GM18505 (cell line): ENCODE data around the gene ATXN1.

ENCODE experiments used
- ATAC-seq: cut with Tn5 transposase; IDR thresholded peaks from one replicate; pipeline ENCODE4 v1.9.1; 2021; ENCODE audit not compliant: unreplicated experiment
- POLR2A ChIP-seq: IDR thresholded peaks from 4 replicates; pipeline ENCODE4 v1.6.1; 2011; ENCODE audit warnings: borderline replicate concordance; ENCODE audit not compliant: insufficient read depth, insufficient read length; ENCODE audit errors: extremely low read depth

The ATXN1 gene

DNA sequence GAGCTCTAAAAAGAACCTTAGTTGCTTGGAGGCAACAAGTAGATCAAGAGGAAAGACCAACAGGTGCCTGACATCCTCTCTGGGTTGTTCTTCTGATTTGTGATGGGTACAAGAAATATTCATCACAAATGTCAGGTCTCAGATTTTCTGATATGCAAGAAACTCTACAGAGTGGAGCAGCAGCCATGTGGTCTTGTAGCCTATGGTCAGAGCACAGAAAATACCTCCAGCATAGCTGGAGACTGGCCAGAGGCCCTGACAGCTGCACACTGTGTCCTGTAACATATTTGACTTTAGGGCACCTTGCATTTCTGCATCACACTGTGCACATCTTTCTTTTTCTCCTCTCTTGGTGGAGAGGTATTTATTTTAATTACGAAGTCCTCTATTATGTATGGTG, 406.6 kb downstream of the ATXN1 start:
- no peak for ATAC-seq
- no peak for TF ChIP-seq POLR2A

DNA sequence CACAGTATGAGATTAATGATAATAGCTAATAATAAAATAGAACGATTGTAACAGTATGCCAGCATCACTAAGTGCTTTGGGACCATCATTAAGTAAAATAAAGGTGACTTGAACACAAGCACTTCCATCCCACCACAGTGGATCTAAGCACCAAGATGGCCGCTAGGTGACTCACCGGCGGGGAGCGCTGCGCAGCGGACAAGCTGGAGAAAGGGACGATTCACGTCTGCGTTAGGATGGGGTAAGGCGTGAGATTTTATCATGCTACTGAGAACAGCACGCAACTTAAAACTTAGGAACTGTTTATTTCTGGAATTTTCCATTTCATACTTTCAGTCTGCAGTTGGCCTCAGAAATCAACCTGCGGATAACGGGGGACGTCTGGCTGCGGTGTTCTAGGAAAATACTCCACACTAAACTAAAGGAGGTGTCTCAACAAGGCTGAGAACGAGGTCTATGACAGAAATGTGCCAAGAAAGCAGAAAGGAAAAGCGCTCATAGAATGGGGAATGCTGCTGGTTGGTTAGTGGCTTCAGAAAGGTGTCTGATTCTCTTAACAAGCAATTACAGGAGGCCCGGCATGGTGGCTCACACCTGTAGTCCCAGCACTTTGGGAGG, 408.3 kb downstream of the ATXN1 start:
- no peak for TF ChIP-seq POLR2A
- ATAC-seq: no peak

DNA sequence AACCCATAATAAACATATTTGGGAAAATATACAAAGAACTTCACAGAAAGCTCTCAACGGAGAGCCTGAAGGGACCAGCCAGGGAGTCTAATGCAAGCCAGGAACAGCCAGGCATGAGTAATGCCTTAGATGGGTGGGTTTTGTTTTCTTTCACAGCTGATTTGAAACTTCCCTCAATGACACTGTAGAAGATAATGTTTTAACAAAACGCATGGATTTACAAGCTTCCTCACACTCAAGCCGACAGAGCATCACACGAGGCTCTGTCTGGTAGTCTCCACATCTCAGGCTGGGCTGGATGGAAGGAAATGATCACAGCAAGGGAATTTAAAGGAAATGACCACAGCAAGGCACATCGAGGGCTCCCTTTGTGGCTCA, 409.0 kb downstream of the ATXN1 start:
- ATAC-seq: no peak
- TF ChIP-seq POLR2A: no peak

DNA sequence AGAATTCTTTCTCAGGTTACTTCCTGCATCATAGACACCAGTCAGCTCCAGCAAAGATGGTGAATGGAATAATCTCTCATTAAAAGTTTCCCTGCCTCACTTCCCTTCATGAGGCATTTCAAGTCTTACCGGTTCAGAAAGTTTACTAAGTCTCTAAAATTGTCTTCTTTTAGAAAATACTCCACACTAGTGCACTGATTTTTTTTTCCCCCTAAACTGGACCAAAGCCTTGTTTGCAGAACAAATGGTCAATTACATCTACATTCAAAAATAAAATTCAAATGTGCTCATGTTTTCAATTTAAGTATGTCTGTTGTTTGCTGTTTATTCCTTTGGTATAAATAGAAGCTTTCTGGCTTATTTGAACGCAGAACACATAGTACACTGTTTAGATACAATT, 411.7 kb downstream of the ATXN1 start:
- no peak for TF ChIP-seq POLR2A
- no peak for ATAC-seq

DNA sequence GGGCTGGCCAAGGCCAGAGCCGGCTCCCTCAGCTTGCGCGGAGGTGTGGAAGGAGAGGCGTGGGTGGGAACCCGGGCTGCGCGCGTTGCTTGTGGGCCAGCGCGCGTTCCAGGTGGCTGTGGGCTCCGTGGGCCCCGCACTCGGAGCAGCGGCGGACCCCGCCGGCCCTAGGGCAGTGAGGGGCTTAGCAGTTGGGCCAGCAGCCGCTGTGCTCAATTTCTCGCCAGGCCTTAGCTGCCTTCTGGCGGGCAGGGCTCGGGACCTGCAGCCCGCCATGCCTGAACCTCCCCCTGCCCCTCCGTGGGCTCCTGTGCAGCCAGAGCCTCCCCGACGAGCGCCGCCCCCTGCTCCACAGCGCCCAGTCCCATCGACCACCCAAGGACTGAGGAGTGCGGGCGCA, 414.4 kb downstream of the ATXN1 start:
- TF ChIP-seq POLR2A: no peak
- no peak for ATAC-seq

DNA sequence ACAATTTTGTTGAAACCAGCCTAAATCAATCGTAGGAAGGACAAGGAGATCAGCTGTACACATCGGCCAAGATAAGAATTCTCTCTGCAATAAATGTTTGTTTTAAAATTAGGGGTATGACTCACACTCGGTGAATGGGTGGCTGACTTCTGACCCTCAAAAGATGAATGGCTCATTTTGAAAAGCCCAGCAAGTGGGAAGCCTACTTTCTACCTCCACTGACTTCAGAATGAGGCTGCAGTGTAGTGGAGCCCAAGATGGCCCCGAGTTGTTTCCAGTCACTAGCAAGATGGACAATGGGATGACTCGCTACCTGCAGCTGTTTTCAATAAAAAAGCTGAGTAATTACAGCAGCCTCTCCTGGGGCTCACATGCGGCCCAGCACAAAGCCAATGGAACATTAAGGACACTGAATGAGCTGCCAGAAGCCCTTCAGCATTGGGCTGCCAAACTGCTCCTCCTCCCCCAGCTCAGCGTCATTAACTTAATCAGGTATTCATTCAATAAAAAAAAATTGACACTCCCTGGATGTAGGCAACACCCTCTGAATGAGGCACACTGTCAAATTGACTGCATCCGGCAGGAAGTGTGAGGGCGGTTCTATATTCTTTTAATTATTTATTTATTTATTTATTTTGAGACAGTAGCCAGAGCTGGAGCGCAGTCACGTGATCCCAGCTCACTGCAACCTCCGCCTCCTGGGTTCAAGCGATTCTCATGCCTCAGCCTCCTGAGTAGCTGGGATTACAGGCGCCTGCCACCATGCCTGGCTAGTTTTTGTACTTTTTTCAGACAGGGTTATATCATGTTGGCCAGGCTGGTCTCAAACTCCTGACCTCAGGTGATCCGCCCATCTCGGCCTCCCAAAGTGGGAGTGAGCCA, 415.6 kb downstream of the ATXN1 start:
- no peak for ATAC-seq
- no peak for TF ChIP-seq POLR2A

DNA sequence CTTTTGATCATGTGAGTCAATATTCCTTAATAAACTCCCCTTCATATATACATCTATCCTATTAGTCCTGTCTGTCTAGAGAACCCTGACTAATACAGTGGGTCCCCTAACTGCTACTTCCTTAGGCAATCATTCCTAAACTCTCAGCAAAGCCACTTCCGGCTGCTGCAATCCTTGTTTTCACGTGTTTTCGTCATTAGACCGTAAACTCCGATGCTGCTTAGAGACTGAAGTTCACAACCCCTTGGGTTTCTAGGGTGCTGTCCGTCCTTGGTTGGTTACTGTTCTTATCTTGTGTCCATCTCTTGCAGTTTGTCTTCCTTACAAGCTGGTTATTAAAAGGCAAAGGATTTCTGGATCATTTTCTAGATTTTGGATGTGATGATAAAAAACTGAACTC, 416.5 kb downstream of the ATXN1 start:
- TF ChIP-seq POLR2A: no peak
- ATAC-seq: no peak

DNA sequence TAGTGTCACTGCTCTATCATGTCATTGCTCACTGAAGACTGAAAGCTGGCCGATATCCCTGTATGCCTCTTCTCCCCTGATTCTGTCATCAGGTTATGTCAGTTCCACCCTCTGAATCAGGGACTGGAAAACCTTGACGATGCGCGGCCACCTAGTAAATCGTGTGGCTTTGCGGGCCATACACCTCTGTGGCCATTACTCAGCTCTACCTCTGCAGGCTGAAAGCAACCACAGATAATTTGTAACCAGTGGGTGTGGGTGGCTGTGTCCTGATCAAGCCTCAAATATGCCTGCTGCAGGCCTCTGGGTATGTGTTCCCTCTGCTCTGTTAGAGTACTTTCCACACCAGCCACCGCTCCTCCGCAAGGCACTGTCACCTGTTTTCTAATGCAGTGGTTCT, 417.7 kb downstream of the ATXN1 start:
- no peak for ATAC-seq

DNA sequence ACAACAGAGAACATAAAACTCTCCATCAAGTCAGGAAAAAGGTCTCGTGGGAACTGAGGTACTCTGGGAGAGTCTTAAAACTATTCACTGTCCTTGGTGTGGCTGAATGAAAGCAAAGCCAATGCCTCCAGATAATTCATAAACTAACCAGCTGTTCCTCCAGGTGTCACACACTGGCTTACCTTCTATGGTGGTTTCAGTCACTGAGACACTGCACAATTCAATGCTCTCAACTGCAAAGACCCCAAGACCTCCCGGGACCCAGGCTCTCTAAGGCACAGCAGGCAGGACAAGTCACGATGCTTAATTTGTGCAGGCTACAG, 422.0 kb downstream of the ATXN1 start:
- TF ChIP-seq POLR2A: no peak
- no peak for ATAC-seq

More for the DNA sequence above, 417.7 kb downstream of the ATXN1 start:
- no peak for TF ChIP-seq POLR2A

DNA sequence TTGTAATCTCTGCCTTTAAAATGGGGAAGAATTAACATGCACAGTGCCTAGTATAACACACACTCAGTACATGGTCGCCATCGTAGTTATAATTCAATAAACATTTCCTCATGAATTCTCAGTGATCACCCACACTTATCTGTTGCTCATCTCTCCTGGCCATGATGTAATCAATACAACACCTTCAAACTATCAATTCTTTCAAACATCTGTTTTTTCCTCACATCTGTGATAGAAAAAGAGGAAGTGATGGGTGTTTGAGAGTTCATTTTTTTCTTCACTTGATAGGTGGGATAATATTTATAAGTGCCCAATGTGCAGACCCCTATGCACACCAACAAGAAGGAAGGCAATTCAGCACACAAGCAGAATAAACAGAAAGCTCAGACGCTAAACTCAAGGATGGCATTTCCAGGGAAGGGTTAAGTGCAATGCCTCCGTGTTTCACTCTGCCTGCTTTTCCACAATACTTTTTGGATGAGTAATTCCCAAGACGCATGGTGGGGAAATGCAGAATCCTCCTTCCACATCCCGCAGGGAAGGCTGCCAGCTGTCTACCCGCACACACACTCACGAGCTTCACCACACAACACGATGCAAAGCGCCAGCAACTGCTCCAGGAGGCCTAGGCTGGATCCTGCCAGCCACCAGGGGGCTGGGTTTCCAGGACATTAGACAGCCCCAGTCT, 422.5 kb downstream of the ATXN1 start:
- TF ChIP-seq POLR2A: no peak
- no peak for ATAC-seq

DNA sequence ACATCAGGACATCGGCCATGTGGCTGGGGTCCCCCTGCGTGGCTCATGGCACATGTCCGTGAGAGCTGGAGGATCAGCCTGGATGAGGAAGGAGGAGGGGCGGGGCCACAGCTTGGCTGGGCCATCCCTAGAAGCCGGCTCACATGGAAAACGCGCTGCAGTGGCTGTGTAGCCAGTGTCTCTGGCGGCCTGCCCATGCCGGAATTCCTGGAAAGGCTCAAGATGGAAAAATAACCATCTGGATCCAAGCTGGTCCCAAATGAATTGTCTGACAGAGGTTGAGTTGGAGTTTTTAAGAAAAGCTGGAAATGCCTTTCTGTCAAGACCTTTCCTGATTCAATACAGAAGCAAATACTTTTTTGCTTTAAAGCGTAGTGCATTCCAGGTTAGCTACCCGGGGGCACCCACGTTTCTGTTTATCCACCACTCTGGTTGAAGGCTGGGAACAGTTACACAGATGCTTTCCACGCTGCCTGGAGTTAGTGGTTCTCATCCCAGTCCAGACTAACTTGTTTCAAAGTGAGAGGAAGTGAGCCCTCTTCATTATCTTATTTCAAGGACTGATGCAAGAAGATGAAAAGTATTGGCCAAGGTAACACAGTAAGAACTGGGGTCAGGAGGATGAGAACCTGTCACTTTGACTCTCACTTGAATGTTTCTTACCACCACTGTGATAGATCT, 423.8 kb downstream of the ATXN1 start:
- TF ChIP-seq POLR2A: no peak
- ATAC-seq: no peak

DNA sequence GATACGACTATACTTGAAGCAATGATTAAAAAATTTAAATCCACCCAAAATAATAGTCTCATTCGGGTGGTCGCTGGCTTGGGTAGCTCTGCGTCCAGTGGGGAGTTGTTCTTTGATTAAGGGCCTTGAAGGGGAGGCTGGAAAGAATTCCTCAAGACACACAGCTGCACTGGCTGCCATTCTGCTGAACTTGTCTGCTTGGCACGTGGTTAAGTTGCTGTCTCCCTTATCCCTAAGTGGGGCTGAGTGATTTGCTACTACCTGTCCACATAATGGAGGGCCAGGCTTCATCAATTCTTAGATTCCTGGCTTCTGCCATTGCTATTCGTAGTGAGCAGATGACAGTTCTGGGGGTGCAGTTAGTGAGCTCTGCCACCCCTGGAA, 424.4 kb downstream of the ATXN1 start:
- no peak for ATAC-seq
- no peak for TF ChIP-seq POLR2A

DNA sequence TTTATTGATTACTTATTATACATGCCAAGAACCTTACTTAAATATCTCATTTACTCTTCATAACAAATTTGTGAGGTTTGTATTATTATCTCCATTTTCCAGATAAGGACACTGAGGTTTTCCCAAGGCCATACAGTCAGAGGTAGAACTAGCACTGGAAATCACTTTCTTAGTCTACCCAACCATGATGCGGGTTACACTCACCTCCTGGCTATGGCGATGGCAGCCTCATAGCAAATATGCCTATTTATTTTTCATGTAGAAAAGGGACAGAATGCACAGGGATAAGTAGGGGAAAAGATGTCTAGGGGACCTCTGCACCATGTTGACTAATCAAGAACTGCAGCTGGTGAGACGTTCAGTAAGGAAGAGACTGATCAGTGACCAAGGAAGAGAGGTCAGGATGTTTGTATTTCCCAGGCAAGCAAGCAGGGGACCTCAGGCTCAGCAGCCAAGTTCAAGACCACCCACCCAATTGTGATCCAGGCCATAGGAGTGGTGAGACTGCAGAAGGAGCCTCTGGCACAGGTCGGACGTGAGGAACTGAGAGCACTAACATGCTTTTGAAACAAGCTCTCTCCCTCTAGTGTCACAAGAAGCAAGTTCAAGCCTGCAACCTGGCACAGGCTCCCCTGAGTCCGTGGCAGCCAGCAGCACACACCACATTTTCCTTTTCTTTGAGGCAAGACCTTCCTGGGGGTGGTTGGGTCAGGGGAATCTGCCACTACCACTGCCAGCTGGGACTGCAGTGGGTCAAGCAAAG, 425.0 kb downstream of the ATXN1 start:
- ATAC-seq: no peak

More for the DNA sequence above, 425.0 kb downstream of the ATXN1 start:
- no peak for TF ChIP-seq POLR2A
